IPS-18c (cell line): ENCODE measurements around the gene TRAF3IP3.
A peak's percentile ranks its signal among the peaks of the same experiment; 100 is the strongest.

Experiments used
- H3K4me3 ChIP-seq: 2 replicates; pipeline ENCODE4 v1.7.0; 2013; ENCODE audit warnings: low read depth, mild to moderate bottlenecking, low read length, moderate library complexity; ENCODE audit not compliant: insufficient read depth
- H3K9me3 ChIP-seq: one replicate; pipeline ENCODE4 v1.6.1; 2013; ENCODE audit warnings: mild to moderate bottlenecking, low read length, moderate library complexity; ENCODE audit not compliant: control insufficient read depth, insufficient read depth

Gene TRAF3IP3

GRCh38 chr1:209805341-209805781 is 49.5 kb downstream of the TRAF3IP3 start:
- H3K9me3 ChIP-seq: no peaks in the 10 kb centered on the region
- peak overlapping the region; percentile 54 for H3K4me3 ChIP-seq

- no peaks in the 10 kb centered on the region for H3K9me3 ChIP-seq
- peak within 1 kb of the TSS; percentile 54 for H3K4me3 ChIP-seq
Measured at GRCh38 chr1:209805875-209806760, 50.3 kb downstream of the TRAF3IP3 start, which contains the start of gene IRF6. Gene IRF6, minus strand, starts transcription at chr1:209806142. Its CDS starts 4,729 bp downstream, at chr1:209801413.

GRCh38 chr1:209807509-209807908 is 51.7 kb downstream of the TRAF3IP3 start:
- no peaks in the 10 kb centered on the region for H3K9me3 ChIP-seq
- no peak overlapping the region for H3K4me3 ChIP-seq

- H3K9me3 ChIP-seq: no peaks in the 10 kb centered on the region
- no peak overlapping the region for H3K4me3 ChIP-seq
Measured at GRCh38 chr1:209808059-209808581, 52.3 kb downstream of the TRAF3IP3 start.

GRCh38 chr1:209809611-209810010 is 53.8 kb downstream of the TRAF3IP3 start:
- Histone ChIP-seq H3K4me3 (no peak overlapping the region; the same call in 1 of the 2 replicates), H3K9me3 (no peaks in the 10 kb centered on the region)

GRCh38 chr1:209810783-209811182 is 54.9 kb downstream of the TRAF3IP3 start:
- H3K4me3 ChIP-seq: no peak overlapping the region
- no peaks in the 10 kb centered on the region for H3K9me3 ChIP-seq

GRCh38 chr1:209813902-209814301 is 58.0 kb downstream of the TRAF3IP3 start:
- Histone ChIP-seq H3K4me3 (no peak overlapping the region), H3K9me3 (peaks cover 2% of the 10 kb centered on the region)

GRCh38 chr1:209815490-209815889 is 59.6 kb downstream of the TRAF3IP3 start:
- no peak overlapping the region for H3K4me3 ChIP-seq
- H3K9me3 ChIP-seq: peaks cover 2% of the 10 kb centered on the region

- Histone ChIP-seq H3K4me3 (no peak overlapping the region), H3K9me3 (peaks cover 2% of the 10 kb centered on the region)
Measured at GRCh38 chr1:209815931-209816341, 60.1 kb downstream of the TRAF3IP3 start.

- H3K4me3 ChIP-seq: no peak overlapping the region
- peaks cover 2% of the 10 kb centered on the region for H3K9me3 ChIP-seq
Measured at GRCh38 chr1:209816923-209817322, 61.1 kb downstream of the TRAF3IP3 start.

GRCh38 chr1:209817691-209818090 is 61.8 kb downstream of the TRAF3IP3 start:
- peaks cover 2% of the 10 kb centered on the region for H3K9me3 ChIP-seq
- no peak overlapping the region for H3K4me3 ChIP-seq

GRCh38 chr1:209819058-209819457 is 63.2 kb downstream of the TRAF3IP3 start:
- H3K9me3 ChIP-seq: peaks cover 2% of the 10 kb centered on the region

GRCh38 chr1:209820986-209821385 is 65.1 kb downstream of the TRAF3IP3 start:
- Histone ChIP-seq H3K4me3 (no peak overlapping the region), H3K9me3 (peaks cover 2% of the 10 kb centered on the region)

More at GRCh38 chr1:209819058-209819457, 63.2 kb downstream of the TRAF3IP3 start:
- H3K4me3 ChIP-seq: no peak overlapping the region

- Histone ChIP-seq H3K4me3 (no peak overlapping the region), H3K9me3 (no peaks in the 10 kb centered on the region)
Measured at GRCh38 chr1:209822706-209823105, 66.9 kb downstream of the TRAF3IP3 start.

- Histone ChIP-seq H3K9me3 (no peaks in the 10 kb centered on the region), H3K4me3 (no peak overlapping the region)
Measured at GRCh38 chr1:209823143-209824041, 67.5 kb downstream of the TRAF3IP3 start.

GRCh38 chr1:209825591-209826434 is 70.0 kb downstream of the TRAF3IP3 start:
- H3K4me3 ChIP-seq: no peak overlapping the region
- no peaks in the 10 kb centered on the region for H3K9me3 ChIP-seq
